Measurements from ENCODE around the gene SPINK1.

DNA sequence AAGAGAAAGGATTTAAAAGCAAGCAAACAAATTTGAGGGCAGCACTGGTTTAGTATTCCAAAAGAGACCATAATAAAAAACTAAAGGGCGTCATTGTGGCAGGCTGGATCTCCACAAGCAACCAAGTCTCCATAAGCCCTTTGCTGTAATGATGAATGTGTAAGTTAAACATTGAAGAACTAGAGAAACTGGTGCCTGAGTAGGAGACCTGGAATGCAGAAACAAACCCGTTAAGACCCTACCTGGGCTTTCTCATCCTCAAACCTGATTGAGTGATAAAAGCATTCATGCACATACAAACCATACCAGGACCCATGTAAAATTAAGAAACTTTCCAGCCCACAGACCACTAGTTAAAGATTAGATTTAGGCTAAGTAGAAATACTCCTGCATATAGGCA, 45.2 kb upstream of the SPINK1 start:
- TF ChIP-seq, protein P1, sequence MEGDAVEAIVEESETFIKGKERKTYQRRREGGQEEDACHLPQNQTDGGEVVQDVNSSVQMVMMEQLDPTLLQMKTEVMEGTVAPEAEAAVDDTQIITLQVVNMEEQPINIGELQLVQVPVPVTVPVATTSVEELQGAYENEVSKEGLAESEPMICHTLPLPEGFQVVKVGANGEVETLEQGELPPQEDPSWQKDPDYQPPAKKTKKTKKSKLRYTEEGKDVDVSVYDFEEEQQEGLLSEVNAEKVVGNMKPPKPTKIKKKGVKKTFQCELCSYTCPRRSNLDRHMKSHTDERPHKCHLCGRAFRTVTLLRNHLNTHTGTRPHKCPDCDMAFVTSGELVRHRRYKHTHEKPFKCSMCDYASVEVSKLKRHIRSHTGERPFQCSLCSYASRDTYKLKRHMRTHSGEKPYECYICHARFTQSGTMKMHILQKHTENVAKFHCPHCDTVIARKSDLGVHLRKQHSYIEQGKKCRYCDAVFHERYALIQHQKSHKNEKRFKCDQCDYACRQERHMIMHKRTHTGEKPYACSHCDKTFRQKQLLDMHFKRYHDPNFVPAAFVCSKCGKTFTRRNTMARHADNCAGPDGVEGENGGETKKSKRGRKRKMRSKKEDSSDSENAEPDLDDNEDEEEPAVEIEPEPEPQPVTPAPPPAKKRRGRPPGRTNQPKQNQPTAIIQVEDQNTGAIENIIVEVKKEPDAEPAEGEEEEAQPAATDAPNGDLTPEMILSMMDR (IDR thresholded peaks at IDR 0.05): no peak
- no peak for TF ChIP-seq POLR2A (IDR thresholded peaks at IDR 0.05; ENCODE audit: low read length)
- no peak for TF ChIP-seq CBX2 (IDR thresholded peaks at IDR 0.05; ENCODE audit: borderline replicate concordance, low read depth)
- no peak for TF ChIP-seq NR3C1 (IDR thresholded peaks at IDR 0.05)
- TF ChIP-seq, protein P2, sequence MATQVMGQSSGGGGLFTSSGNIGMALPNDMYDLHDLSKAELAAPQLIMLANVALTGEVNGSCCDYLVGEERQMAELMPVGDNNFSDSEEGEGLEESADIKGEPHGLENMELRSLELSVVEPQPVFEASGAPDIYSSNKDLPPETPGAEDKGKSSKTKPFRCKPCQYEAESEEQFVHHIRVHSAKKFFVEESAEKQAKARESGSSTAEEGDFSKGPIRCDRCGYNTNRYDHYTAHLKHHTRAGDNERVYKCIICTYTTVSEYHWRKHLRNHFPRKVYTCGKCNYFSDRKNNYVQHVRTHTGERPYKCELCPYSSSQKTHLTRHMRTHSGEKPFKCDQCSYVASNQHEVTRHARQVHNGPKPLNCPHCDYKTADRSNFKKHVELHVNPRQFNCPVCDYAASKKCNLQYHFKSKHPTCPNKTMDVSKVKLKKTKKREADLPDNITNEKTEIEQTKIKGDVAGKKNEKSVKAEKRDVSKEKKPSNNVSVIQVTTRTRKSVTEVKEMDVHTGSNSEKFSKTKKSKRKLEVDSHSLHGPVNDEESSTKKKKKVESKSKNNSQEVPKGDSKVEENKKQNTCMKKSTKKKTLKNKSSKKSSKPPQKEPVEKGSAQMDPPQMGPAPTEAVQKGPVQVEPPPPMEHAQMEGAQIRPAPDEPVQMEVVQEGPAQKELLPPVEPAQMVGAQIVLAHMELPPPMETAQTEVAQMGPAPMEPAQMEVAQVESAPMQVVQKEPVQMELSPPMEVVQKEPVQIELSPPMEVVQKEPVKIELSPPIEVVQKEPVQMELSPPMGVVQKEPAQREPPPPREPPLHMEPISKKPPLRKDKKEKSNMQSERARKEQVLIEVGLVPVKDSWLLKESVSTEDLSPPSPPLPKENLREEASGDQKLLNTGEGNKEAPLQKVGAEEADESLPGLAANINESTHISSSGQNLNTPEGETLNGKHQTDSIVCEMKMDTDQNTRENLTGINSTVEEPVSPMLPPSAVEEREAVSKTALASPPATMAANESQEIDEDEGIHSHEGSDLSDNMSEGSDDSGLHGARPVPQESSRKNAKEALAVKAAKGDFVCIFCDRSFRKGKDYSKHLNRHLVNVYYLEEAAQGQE (IDR thresholded peaks at IDR 0.05): no peak
- no peak for TF ChIP-seq JUN (IDR thresholded peaks at IDR 0.05)

All from A549 (cell line).